SK-N-MC (cell line): ENCODE data around the gene GNAT1.

Experiments
- DNase-seq: peaks from one replicate; pipeline ENCODE4 v3.0.0-alpha.2; 2011; ENCODE audit warnings: low read depth, low spot score
- H3K27ac ChIP-seq: fragments of 200-600 bp; sonication (generic); 2 replicates; pipeline ENCODE4 v1.5.1; 2016; ENCODE audit warnings: mixed run types
- H3K36me3 ChIP-seq: fragments of 200-600 bp; sonication (generic); 2 replicates; pipeline ENCODE4 v1.6.1; 2017; ENCODE audit warnings: antibody characterized with exemption, low read length, mixed read lengths; ENCODE audit not compliant: insufficient read depth
- H3K4me3 ChIP-seq: fragments of 200-600 bp; sonication (generic); 2 replicates; pipeline ENCODE4 v1.5.1; 2016
- H3K9ac ChIP-seq: fragments of 200-600 bp; sonication (generic); 2 replicates; pipeline ENCODE4 v1.8.0; 2017; ENCODE audit warnings: mixed run types, mixed read lengths; ENCODE audit not compliant: insufficient read length
- H3K9me3 ChIP-seq: fragments of 200-600 bp; sonication (generic); 2 replicates; pipeline ENCODE4 v1.6.1; 2017; ENCODE audit warnings: low read depth, mild to moderate bottlenecking, antibody characterized with exemption, low read length, moderate library complexity, mixed read lengths
- EZH2 ChIP-seq: fragments of 200-600 bp; sonication (generic); IDR thresholded peaks from one replicate; pipeline ENCODE4 v1.6.1; 2017; ENCODE audit warnings: antibody characterized with exemption
- FOXP2 ChIP-seq: optimal IDR thresholded peaks from 2 replicates; pipeline ENCODE3; 2011; ENCODE audit warnings: mild to moderate bottlenecking, moderate library complexity; ENCODE audit not compliant: insufficient read depth; ENCODE audit errors: extremely low read length, control extremely low read depth
- POLR2AphosphoS5 ChIP-seq: IDR thresholded peaks from 2 replicates; pipeline ENCODE4 v1.6.1; 2012; ENCODE audit warnings: mild to moderate bottlenecking, low read depth, low read length, borderline replicate concordance

The GNAT1 gene

DNA sequence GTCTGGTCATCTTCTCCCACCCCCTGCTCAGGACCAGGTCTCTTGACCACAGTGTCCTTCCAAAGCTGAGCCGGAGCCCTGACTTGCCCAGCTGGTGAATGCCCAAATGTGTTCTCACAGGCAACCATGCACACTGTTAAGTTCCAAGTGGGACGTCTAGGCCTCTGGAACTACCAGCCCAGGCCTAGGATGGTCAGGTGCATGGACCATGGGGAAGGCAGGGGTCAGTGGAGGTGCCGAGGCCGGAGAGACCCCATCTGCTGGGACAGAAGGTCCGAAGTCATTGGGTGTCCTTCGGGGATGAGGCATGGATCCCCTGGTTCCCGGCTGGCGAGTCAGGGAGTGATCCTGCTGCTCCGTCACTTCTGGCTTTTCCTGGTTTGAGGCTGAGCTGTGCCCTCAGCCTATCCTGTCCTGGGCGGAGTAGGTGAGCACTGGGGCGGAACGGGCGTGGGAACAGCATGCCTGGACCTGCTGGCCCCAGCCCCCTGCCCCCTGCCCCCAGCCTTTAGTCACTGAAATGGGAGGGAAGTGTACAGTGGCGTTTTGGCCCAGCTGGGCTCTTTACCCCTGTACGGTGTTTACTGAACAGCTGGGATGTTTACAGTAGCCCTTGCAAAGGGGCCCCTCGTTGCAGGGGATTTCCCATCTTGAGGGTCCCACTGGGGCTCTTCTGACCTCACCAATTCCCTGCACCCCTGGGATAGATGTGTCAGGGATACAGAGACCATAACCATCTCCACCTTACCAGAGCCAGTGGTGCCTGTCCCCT is 24.2 kb upstream of the GNAT1 start:
- Histone ChIP-seq H3K36me3 (no peaks in the 10 kb centered on the region), H3K27ac (no peak overlapping the region), H3K4me3 (no peak overlapping the region), H3K9ac (no peak overlapping the region), H3K9me3 (no peaks in the 10 kb centered on the region)
- TF ChIP-seq EZH2 (no peak), POLR2AphosphoS5 (no peak), FOXP2 (no peak)
- DNase-seq: no peak

DNA sequence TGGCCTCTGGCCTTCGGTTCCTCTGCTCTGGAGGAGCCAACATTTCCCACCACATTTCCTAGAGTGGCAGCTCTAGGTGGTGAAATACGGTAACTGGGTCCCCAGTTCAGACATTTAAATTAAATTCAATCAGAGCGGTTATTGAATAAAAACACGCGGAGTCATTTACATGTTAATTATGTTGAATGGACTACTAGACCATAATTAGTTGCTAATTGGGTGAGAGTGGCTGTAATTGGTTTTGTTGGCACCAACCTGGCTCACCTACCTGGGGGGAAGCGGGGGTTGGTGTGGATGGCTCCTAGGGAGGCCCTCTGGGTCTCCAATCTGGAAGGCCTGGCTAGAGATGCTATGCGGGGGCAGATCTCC is 23.6 kb upstream of the GNAT1 start:
- Histone ChIP-seq H3K9ac (no peak overlapping the region), H3K9me3 (no peaks in the 10 kb centered on the region), H3K4me3 (no peak overlapping the region), H3K36me3 (no peaks in the 10 kb centered on the region), H3K27ac (no peak overlapping the region)
- no peak for TF ChIP-seq FOXP2
- TF ChIP-seq POLR2AphosphoS5: no peak
- no peak for TF ChIP-seq EZH2
- DNase-seq: no peak

DNA sequence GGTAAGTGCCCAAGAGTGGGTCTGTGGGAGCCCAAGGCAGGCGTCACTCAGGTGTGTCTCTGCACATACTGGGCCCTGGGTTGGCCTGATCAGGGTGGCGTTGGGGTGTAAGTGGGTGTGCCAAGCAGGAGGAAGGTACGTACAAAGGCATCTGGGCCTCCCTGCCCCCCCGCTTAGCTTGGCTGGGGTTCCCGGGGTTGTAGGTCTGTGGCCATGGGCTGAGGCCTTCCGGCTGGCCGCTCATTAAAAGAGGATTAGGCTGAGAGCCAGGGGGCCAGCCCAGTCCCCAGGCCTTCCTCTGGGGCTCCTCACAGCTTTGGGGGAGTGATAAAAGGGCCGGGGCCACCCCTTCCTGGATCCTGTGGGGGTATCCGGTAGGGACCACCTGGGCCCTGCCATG is 23.0 kb upstream of the GNAT1 start:
- no peak overlapping the region for H3K4me3 ChIP-seq
- no peaks in the 10 kb centered on the region for H3K9me3 ChIP-seq
- H3K27ac ChIP-seq: no peak overlapping the region
- TF ChIP-seq POLR2AphosphoS5: no peak
- no peak for TF ChIP-seq EZH2
- TF ChIP-seq FOXP2: no peak
- no peaks in the 10 kb centered on the region for H3K36me3 ChIP-seq
- no peak for DNase-seq
- H3K9ac ChIP-seq: no peak overlapping the region

DNA sequence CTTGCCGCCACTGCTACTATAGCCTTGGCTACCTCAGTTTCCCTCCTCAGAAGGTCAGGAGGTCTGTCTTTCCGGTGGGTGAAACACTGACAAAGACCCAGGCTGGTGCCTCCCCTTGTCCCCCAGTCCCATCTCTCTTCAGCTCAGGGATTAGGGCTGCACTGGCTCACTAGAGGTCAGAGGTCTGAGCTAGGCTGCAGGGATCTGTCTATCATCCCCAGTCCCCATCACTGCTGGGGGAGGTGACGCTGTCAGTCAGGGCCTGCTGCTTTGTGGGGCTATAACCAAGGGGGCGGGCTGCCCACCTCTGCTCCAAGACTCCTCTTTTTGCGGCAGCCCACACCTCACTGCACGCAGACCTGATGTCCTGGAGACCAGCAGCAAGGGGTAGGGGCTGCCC is 22.6 kb upstream of the GNAT1 start:
- Histone ChIP-seq H3K4me3 (no peak overlapping the region), H3K9me3 (no peaks in the 10 kb centered on the region), H3K36me3 (no peaks in the 10 kb centered on the region), H3K9ac (no peak overlapping the region), H3K27ac (no peak overlapping the region)
- TF ChIP-seq POLR2AphosphoS5 (no peak), EZH2 (no peak), FOXP2 (no peak)
- DNase-seq: no peak

DNA sequence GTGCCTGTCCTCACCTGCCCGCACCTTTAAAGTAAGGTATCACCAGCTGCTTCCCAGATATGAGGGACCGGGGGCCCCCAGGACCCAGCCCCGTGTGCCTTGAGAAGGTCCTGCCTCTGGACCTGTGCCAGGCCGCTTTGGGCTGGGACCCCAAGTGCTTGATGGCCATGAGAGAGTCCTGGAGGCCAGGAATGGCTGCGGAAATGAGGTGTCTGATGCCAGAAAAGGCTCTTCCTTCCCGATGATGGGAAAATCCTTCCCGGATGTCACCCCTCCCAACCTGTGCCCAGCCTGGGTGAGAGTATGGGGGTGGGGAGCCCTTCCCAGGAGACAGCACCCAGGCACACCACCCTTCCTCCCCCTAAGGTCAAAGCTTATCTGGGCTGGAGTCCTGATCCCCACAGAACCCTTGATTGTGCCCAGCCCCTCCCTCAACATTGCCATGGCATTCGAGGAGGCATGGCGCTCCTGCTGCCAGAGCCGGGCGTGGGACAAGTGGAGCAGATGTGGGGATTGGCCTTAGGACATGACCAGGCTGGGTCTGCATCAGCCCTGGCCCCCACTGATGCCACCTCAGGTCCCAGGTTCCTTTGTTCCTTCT is 22.1 kb upstream of the GNAT1 start:
- no peaks in the 10 kb centered on the region for H3K9me3 ChIP-seq
- no peak for TF ChIP-seq FOXP2
- TF ChIP-seq POLR2AphosphoS5: no peak
- no peak for TF ChIP-seq EZH2
- H3K27ac ChIP-seq: no peak overlapping the region
- no peak overlapping the region for H3K4me3 ChIP-seq
- DNase-seq: no peak
- H3K36me3 ChIP-seq: no peaks in the 10 kb centered on the region
- H3K9ac ChIP-seq: no peak overlapping the region

DNA sequence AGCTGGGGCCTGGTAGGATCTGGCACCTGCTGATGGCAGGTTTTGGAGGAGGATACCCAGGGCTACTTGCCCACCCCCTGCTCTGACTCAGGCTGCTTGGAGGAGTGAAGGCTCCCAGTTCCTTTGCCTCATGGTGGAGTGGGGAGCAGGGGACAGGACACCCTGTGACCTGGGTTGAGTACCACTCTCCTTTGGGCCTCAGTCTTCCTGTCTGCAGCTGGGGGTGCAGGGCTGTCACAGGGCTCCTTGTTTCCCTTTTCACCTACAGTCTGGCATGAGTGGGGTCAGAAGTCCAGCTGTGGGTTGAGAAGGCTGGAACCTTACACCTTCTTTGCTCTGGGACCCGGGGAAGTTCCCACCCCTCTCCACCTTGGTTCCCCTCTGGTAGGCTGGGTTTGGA is 21.6 kb upstream of the GNAT1 start:
- no peaks in the 10 kb centered on the region for H3K9me3 ChIP-seq
- no peak for DNase-seq
- no peak overlapping the region for H3K4me3 ChIP-seq
- no peak overlapping the region for H3K27ac ChIP-seq
- H3K36me3 ChIP-seq: no peaks in the 10 kb centered on the region
- TF ChIP-seq FOXP2: no peak
- H3K9ac ChIP-seq: no peak overlapping the region

DNA sequence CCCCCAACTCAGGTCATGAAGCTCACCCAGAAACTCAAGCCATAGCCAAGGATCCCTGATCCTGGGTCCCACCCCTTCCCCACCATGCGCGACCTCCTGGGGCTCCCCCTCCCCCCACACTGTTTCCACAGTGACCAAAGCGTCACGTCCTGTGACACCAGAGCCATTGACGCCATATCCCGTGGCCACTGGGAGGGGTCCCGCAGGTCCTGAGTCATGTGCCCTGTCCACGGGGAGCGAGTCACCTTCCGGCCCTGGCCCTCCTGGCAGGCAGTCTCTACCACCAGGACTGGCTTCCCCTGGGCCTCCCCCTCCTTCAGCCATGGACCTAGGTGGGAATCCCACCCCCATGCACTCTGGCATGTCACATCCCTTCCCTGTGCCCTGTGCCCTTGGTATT is 20.7 kb upstream of the GNAT1 start:
- no peaks in the 10 kb centered on the region for H3K36me3 ChIP-seq

DNA sequence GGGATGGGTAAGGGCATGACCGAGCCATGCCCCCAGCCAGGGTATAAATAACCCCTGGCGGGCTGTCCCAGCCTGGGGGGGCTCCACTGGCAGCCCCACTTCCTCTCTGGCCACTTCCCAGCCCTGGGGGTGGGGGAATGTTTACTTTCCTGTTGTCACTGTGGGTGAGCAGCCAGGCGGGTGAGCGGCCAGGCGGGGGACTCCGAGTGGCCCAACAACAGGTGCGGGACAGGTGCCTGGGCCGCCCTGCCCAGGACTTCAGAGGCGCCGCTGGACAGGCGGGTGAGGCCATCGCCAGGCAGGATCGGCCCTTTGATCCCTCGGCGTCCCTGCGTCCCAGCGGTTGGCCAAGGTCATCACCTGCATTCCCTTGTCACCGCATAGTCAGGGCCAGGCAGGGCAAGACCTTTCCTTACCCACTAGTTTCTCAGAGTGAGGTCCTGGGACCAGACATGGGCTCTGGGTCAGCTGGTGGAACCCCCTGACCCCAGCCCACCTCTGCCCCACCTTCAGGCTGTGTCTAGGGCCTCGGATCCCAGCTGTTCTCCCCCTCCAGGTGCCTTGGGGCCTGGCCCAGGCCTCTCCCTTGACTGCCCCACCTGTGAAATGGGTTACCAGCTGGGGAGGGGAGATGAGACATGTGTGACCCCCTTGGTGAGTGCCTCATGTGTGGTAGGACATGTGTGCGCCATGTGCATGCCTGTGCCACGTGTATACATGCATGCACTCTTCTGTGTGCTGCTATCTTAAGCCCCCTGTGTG is 19.7 kb upstream of the GNAT1 start:
- TF ChIP-seq EZH2: no peak
- no peak for TF ChIP-seq FOXP2
- TF ChIP-seq POLR2AphosphoS5: no peak
- Histone ChIP-seq H3K36me3 (no peaks in the 10 kb centered on the region), H3K9me3 (no peaks in the 10 kb centered on the region), H3K4me3 (no peak overlapping the region), H3K27ac (no peak overlapping the region), H3K9ac (no peak overlapping the region)
- no peak for DNase-seq

More for the DNA sequence above, 20.7 kb upstream of the GNAT1 start:
- H3K9ac ChIP-seq: no peak overlapping the region
- TF ChIP-seq POLR2AphosphoS5: no peak
- TF ChIP-seq FOXP2: no peak
- H3K9me3 ChIP-seq: no peaks in the 10 kb centered on the region
- DNase-seq: no peak
- no peak overlapping the region for H3K27ac ChIP-seq
- no peak overlapping the region for H3K4me3 ChIP-seq
